GM21381 (cell line): ENCODE results near the gene MMP17.

Experiments
- ATAC-seq: cut with Tn5 transposase; IDR thresholded peaks from one replicate; pipeline ENCODE4 v1.9.1; 2021; ENCODE audit warnings: mild to moderate bottlenecking, moderate library complexity; ENCODE audit not compliant: unreplicated experiment

Gene MMP17

DNA sequence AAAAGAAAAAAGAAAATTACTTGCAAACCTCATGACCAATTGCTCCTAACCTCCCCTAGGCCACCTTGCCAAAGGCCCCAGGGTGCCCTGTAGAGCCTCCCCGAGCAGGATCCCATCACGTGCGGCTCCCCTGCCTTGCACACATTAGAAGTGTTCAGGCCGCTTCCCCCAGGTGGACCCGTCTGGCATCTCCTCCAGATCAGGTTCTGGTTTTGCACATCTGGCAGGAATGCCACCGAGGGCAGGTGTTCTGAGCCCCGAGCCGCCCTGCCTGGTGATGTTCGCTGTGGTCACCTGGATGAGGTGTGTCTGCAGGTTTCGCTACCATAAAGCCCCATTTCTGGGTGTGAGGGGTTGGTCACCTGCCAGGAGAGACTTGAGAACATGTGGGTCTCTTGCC, 19.3 kb downstream of the MMP17 start:
- ATAC-seq = no peak

DNA sequence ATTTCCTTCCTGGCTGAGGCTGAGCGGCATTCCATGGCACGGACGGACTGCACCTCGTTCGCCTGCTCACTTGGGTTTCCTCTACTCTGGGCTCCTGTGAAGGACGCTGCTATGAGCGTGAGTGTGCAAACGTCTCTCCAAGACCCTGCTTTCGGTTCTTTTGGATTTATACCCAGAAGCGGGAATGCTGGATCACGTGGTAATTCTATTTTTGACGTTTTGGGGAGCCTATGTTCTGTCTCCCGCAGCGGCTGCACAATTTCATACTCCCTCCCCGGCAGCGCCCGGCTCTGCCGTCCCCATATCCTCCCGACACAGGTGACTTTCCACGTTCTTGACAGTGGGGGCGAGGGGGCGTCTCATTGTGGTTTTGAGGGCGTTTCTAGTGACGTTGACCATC, 20.6 kb downstream of the MMP17 start:
- no peak for ATAC-seq

DNA sequence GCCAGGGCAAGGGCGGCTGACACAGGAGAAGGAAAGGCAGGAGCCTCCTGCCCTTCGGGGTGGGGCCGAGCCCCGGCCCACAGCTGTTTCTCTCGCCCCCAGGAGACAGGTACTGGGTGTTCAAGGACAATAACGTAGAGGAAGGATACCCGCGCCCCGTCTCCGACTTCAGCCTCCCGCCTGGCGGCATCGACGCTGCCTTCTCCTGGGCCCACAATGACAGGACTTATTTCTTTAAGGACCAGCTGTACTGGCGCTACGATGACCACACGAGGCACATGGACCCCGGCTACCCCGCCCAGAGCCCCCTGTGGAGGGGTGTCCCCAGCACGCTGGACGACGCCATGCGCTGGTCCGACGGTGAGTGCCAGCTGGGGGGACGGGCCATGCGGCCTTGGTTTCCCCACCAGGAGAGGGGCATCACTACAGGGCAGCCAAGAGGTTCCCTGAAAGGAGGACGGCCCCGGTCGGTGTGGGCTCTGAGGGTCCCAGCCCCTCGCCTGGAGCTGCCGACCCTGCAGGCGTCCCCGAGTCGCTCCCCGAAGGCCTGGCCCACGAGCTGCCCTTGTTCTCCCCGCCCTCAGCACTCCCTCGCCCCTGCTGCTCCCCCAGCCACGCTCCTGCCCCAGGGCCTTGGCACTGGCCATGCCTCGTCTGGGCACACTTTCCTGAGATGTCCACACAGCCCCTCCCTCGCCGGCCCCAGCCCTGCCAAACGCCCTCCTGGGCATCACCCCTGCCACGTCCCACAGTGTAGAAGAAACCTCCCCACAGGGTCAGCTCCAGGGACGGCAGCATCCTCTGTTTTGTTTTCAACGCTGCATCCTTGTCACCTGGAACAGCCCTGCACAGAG, 21.7 kb downstream of the MMP17 start:
- no peak for ATAC-seq

DNA sequence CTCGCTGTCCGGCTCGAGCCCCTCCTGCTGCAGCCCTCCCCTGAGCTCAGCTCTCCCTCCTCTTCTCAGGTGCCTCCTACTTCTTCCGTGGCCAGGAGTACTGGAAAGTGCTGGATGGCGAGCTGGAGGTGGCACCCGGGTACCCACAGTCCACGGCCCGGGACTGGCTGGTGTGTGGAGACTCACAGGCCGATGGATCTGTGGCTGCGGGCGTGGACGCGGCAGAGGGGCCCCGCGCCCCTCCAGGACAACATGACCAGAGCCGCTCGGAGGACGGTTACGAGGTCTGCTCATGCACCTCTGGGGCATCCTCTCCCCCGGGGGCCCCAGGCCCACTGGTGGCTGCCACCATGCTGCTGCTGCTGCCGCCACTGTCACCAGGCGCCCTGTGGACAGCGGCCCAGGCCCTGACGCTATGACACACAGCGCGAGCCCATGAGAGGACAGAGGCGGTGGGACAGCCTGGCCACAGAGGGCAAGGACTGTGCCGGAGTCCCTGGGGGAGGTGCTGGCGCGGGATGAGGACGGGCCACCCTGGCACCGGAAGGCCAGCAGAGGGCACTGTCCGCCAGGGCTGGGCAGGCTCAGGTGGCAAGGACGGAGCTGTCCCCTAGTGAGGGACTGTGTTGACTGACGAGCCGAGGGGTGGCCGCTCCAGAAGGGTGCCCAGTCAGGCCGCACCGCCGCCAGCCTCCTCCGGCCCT, 22.8 kb downstream of the MMP17 start:
- no peak for ATAC-seq

DNA sequence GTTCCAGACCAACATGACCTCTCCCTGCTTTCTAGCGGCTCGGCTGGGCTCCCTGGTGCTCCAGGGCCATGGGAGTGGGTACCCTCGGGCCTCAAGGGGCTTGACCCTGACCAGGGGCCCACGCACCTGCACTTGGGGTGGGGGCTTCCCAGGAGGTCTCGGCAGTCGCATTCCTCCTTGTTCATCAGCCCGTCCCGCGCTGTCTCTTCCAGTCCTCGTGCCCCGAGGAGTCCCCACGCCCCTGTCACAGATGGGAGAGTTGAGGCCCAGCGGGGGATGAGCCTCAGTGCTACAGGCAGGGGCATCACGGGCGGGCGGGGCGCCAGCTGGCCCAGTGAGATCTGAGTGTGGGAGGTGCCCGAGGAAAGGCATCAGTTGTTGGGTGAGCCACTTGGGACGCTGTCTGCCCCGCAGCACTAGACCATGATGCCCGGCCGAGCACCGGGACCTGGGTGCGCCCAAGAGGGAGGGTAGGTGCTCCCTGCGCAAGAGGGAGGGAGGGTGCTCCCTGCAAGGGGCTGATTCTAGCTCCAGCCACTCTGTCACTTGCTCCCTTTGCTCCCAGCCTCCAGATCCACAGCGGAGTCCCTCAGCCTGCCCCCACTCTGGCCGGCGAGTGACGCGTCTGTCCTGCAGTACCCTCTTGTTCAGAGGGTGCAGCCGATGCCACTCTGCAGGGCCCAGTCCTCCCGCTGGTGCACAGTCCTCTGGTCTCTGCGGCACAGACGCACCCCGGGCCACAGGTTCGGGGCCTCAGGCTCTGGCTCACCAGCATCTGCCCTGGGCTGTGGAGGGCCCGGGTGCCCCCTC, 23.8 kb downstream of the MMP17 start:
- no peak for ATAC-seq

DNA sequence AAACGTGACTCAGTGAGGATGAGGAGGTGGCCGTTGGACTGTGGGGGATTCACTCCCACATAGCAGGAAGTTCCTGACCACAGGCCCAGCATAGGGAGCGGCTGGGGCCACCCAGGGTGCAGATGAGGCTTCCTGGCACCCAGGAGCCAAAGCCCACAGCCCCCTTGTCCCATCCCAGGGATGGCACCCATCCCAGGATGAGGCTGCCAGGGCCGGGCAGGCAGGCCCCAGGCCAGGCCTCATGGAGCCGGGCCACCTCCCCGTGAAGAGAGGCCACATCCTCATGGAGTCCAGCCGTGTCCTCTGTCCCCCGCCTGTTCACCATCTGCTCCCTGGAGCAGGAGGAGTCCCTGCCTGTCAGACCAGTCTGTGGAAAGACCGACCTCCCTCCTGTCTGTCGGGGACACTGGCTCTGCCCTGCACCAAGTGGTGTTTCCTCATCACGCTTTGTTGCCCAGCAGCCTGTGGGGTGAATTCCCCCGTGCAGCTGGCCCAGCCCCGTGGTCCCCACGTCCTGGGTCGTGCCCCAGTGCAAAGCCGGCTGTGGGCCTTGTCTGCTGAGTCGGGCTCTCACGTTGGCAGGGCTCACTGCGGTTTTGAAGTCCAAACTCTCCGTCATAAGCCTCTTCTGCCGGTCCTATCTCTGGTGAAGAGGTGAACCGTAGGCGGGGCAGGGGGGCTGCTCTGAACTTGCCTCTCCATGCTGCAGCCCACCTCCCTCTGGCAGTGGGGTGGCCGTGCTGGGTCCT, 24.5 kb downstream of the MMP17 start:
- ATAC-seq = no peak

DNA sequence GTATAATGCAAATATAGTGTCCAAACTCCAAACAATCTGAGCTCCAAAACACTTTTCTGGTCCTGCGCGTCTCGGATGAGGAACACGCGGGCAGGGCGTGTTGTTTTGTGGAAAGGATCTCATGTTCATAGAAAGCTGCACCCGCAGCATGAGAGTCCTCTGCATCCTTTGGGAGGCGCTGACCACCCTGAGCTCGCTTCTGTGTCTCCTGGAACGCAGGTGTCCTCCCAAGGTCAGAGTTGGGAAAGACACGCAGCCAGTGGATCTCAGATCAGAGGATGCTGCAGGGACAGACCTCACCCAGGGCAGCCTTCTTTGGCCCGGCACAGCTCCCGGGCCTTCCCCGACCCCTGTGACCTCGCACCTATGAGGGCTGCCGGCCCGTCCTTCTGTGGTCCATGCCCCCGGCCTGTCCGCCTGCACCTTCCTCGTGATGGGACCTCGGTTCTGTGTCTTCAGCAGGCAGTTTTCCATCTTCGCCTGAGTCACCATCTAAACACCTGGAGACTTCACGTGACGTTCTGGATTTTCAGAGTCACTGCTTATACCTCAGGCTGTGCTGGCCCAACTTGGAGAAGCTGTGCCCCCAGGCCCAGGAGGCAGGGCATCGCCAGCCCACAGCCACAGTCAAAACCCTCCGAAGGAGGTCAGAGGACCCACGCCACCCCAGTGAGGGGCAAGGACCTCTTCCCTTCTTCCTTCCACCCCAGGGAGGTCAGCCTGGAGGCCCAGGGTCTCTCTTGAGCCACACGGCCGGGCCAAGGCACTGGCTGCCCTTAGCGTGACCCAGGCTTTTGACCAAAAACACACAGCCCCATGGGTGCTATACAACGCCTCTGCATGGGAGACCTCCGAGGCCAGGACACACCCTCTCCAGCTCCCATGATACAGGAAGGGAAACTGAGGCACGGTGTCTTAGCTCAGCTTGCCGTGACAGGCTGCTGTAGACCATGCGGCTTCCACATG, 25.9 kb downstream of the MMP17 start:
- ATAC-seq = no peak

DNA sequence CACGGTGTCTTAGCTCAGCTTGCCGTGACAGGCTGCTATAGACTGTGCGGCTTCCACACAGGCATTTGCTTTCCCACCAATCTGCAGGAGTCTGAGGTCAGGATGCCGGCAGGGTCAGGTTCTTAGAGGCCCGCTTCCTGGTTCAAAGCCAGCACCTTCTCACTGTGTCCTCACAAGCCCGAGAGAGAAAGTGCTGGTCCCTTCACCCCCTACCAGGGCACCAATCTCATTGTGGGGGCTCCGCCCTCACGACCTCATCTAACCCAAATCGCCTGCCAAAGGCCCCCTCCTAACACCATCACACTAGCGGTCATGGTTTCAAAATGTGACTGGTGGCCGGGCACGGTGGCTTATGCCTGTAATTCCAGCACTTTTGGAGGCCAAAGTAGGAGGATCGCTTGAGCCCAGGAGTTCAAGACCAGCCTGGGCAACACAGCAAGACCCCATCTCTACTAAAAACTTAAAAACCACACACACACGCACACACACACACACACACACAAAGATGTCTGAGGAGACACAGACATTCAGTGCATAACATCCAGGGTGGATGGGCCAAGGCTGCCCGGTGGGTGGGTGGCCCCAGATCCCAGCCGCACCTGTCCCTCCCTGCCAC, 26.8 kb downstream of the MMP17 start:
- no peak for ATAC-seq

DNA sequence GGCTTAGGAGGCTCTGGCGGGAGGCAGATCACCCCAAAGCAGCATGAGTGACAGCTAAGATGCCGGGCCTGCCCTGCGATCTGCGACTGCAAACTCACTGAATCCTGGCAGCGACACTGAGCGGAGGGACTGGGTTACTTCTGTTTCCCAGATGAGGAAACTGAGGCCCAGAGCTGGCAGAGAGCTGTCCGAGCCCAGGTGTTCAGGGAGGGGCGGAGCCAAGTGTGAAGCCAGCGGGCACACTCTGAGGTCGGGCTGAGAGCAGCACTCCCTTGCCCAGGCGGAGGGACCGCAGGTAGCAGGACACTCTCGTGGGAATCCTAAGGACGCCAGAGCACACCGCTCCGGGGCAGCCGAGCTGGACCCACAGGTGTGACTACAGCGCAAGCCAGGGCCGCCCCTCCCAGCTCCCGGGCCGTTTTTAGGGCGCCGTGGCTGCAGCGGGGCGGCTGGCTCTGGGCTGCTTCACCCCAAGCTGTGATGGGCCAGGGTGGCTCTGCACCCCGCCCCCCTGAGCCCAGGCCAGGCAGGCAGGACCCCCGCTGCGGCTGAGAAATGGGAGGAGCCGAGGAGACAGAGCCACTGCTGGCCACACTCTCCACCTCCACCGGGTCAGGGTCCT, 27.4 kb downstream of the MMP17 start:
- ATAC-seq = no peak

DNA sequence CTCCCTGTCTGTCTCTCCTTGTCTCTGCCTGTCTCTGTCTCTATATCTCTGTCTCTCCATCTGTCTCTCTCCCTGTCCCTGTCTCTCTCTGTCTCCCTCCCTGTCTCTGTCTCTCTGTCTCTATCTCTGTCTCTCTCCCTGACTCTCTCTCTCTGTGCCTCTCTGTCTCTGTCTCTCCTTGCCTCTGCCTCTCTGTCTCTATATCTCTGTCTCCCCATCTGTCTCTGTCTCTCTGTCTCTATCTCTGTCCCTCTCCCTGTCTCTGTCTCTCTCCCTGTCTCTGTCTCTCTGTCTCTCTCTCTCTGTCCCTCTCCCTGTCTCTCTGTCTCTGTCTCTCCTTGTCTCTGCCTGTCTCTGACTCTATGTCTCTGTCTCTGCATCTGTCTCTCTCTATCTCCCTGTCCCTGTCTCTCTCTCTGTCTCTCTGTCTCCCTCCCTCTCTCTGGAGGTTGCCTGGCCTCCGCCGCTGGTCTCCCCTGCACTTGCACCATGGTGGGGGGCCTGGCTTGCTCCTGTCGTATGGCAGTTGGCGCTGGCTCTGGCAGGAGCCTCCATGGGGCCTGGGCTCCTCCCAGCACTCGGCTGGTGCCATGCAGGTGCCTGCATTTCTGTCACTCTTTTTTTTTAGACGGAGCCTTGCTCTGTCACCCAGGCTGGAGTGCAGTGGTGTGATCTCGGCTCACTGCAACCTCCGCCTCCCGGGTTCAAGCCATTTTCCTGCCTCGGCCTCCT, 28.3 kb downstream of the MMP17 start:
- ATAC-seq = no peak

DNA sequence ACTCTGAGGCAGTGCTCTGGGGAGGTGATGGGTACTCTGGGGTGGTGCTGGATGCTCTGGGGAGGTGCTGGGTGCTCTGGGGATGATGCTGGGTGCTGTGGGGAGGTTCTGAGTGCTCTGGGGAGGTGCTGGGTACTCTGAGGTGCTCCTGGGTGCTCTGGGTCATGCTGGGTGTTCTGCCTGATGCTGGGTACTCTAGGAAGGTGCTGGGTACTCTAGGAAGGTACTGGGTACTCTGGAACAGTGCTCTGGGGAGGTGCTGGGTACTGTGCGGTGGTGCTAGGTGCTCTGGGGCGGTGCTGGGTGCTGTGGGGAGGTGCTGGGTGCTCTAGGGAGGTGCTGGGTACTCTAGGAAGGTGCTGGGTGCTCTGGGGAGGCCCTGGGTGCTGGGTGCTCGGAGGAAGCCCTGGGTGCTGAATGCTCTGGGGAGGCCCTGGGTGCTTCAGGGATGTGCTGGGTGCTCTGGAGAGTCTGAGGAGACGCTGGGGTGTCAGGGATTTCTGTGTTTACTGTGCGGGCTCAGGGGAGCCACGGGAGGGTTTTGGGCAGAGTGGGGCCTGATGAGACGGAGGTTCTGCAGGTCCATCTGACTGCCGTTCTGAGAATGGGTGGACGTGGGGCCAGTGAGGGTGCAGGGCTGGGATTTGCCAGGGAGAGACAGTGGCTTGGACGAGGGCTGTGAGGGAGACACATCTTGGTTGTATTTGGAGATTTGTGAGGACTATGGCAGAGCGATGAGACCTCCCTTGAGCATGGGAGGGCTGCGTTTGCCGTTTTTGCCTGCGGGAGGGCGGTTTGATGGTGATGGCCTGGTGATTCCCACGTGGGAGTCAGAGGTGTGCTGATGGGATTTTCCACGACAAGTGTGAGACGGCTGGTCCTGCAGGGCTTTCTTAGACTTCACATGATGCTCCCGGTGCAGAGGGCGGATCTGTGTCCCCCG, 30.0 kb downstream of the MMP17 start:
- ATAC-seq = no peak

DNA sequence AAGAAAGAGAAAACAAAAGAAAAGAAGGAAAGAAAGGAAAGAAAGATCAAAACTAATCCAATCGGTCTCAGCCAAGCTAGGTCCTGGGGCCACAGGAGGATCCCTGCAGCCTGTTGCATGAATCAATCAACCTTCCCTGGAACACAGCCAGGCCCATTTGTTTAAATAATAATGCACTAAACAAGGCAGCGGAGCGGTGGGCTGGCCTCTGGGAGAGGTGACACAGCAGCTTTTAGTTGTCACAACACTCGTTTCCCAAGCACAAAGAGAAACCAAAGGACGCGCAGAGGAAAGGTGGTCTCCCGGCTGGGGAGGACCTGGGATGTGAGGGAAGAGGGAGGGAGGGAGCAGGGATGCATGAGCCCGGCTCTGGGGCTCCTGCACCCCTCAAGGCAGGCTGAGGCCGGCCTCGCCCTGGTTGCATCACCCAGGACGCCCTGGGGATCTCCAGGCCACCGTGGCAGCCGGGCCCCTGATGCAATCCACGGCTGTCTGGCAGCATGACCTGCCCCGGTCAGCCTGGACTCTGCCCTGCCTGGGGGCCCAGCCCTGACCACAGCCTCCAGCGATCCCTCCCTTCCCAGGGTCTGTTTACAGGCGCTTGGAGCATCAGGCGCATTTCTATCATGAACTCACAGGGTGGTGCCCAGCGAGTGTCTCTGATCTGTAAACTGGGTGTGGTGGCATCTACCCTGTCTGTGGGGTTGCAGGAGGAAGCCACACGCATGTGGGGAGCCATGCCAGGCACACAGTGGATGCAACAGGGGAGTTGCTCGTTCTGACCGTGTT, 32.5 kb downstream of the MMP17 start:
- no peak for ATAC-seq

DNA sequence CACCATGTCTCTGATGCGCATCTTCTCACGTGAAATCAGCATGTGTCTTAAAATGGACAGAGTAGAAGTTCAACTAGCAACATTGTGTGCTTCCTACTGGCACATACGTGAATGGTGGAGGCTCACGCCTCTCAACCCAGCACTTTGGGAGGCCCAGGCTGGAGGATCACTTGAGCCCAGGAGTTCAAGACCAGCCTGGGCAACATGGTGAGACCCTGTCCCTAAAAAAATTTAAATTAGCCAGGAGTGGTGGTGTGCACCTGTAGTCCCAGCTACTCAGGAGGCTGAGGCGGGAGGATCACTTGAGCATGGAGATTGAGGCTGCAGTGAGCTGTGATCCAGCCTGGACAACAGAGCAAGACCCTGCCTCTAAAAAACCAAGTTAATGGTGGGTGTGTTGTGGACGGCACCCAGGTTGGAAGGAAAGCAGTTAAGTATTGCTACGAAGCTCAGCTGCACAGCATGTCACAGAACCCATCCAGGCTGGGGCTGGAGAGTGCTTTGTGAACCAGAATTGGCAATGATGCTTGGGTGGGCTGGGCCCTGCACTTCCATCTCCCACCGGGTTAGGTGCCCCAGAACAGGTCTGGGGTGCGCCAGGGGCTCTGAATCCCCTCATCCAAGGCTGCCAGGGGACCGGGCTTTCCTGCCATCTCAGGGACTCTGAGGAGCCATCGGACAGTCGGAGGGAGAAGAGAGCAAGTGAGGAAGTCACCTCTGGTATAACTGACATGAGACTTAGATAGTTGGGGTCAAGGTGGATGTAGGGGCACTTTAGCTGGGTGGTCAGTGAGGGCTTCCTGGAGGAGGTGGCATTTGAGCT, 33.3 kb downstream of the MMP17 start:
- no peak for ATAC-seq

DNA sequence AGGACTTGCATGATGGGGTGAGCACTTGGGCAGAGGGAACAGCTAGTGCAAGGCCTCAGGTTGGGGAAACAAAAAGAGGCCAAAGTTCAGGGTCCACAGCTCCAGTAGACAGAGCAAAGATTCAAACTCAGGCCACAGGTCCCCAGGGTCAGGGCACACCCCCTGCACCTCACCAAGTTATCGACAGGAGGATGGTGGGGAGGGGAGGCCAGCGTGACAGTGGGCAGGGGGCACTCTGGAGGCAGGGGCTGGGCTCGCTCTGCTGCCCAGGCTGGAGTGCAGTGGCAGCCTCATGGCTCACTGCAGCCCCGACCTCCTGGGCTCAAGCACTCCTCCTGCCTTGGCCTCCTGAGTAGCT, 33.9 kb downstream of the MMP17 start:
- ATAC-seq = no peak

DNA sequence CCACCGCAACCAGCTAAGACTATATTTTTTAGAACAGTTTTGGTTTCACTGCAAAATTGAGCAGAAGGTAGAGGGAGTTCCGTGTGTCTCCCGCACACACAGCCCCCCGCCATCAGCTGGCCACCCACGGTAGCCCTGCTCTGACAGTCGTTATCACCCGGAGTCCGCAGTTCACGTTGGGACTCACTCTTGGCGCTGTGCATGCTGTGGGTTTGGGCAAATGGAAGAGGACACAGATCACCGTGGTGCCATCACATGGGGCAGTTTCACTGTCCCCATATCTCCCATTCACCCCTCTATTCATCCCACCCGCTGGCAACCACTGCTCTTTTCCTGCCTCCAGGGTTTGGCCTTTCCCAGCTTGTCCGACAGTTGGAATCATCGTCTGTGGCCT, 34.4 kb downstream of the MMP17 start:
- no peak for ATAC-seq
